ENCODE data around the gene CHRNA4.
A peak's percentile ranks its signal among the peaks of the same experiment; 100 is the strongest.

Gene CHRNA4

DNA sequence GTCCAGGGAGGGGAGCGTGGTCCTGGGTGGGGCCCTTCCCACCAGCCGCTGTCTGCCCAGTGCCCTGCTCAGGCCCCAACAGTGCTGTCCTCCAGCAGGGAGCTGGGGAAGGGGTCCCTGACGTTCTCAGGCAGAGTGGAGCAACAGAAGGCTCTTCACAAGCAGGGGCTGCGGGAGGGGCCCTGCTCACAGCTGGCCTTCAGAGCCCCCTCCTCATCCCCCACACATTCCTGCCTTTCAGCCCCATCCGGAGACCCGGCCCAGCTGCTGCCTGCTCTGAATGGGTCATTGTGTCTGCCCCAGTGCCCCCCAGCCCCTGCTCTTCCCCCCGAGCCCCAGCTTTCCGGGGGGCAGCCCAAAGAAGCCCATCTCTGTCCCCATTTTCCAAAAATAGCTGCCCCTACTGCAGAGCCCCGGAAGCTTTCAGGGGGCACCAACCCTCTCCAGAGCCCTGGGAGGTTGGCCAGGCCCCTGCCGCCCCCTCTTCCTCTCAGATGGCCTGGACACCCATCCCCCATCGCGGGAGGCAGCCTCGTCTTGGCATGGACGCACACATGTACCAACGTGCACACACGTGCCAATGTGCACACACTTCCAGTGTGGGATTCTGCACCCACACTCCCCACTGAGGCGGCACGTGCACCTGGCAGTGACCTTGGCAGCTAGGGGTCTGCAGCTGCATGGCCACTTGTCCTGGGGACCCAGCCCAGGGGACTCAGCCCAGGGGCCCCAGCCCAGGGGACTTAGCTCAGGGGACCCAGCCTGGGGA, 64.4 kb downstream of the CHRNA4 start:
- H3K9ac ChIP-seq (ENCODE audit: low read depth, low read length) = no peak overlapping the region
- no peaks in the 10 kb centered on the region for H3K9me3 ChIP-seq (ENCODE audit: insufficient read depth, low read depth, low read length)
- H3K27ac ChIP-seq (ENCODE audit: low read length) = no peak overlapping the region
- peaks cover 6% of the 10 kb centered on the region; the same call in 1 of the 2 replicates for H3K4me1 ChIP-seq (ENCODE audit: insufficient read depth, low read length)
- no peaks in the 10 kb centered on the region for H3K36me3 ChIP-seq (ENCODE audit: insufficient read depth, low read depth, low read length)
- peaks cover 20% of the 10 kb centered on the region for H3K27me3 ChIP-seq (ENCODE audit: insufficient read depth, low read length)
- H3K4me3 ChIP-seq (ENCODE audit: low read length) = no peak overlapping the region

DNA sequence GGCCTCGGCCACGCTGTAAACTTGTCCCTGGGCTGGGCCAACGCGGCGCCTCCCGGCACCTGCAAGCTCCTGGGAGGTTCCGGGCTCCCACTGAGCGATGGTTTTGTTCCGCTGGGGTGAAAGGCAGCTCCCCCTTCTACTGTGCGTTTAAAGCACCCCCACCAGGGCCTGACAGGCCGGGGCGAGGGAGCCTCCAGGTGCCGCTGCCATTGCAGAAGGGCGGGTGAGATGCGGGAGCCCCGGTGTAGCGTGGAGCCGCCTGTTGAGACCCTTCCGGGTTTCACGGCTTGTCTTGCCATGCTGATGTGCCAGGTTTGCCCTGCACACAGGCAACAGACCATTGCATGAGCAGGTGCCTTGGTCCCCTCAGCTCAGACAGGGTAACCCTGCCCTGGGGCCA, 65.3 kb downstream of the CHRNA4 start:
- H3K9me3 ChIP-seq (ENCODE audit: insufficient read depth, low read depth, low read length) = no peaks in the 10 kb centered on the region
- peaks cover 20% of the 10 kb centered on the region for H3K27me3 ChIP-seq (ENCODE audit: insufficient read depth, low read length)
- peak overlapping the region; percentile 48; the same call in 1 of the 2 replicates for H3K4me3 ChIP-seq (ENCODE audit: low read length)
- no peaks in the 10 kb centered on the region for H3K36me3 ChIP-seq (ENCODE audit: insufficient read depth, low read depth, low read length)
- no peak overlapping the region for H3K9ac ChIP-seq (ENCODE audit: low read depth, low read length)
- H3K4me1 ChIP-seq (ENCODE audit: insufficient read depth, low read length) = peaks cover 6% of the 10 kb centered on the region; the same call in 1 of the 2 replicates
- no peak overlapping the region for H3K27ac ChIP-seq (ENCODE audit: low read length)

DNA sequence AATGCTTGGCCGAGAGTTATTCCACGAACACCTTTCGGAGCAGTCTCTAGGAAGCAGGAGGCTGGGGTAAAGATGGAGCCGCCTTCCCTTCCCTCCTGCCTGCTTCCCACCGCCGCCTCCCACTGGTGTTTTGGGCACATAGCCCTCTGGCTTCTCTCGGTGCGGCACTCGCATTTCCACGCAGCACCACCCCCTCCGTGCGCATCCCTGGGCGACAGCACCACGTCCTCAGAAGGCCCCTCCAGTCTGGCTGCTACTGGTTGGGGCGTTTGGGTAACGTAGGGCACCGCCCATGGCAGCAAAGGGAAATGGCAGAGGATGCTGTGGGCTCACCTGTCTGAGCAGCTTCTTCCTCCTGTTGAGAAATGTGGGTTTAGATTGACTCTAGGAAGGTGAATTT, 65.7 kb downstream of the CHRNA4 start:
- Histone ChIP-seq H3K36me3 (ENCODE audit: insufficient read depth, low read depth, low read length) (no peaks in the 10 kb centered on the region), H3K27me3 (ENCODE audit: insufficient read depth, low read length) (peaks cover 20% of the 10 kb centered on the region), H3K27ac (ENCODE audit: low read length) (no peak overlapping the region), H3K9ac (ENCODE audit: low read depth, low read length) (no peak overlapping the region), H3K4me1 (ENCODE audit: insufficient read depth, low read length) (peaks cover 6% of the 10 kb centered on the region; the same call in 1 of the 2 replicates), H3K4me3 (ENCODE audit: low read length) (peak overlapping the region; percentile 48; the same call in 1 of the 2 replicates), H3K9me3 (ENCODE audit: insufficient read depth, low read depth, low read length) (no peaks in the 10 kb centered on the region)

DNA sequence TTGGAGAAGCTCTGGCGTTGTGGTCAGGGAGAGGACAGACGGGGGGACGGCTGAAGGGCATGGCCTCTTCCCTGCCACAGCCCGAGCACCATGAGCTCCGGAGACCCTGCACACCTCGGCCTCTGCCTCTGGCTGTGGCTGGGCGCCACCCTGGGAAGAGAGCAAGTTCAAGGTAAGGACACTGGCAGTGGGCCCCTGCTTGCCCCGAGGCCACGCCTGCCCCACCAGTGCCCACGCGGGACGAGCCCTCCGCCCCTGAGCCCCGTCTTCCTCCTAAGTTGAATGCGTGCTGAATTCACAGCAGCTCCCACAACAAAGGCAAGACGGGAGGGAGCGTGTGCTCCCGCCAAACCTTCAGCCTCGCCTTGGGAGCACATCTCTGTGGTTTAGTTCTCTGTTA, 66.1 kb downstream of the CHRNA4 start:
- Histone ChIP-seq H3K36me3 (ENCODE audit: insufficient read depth, low read depth, low read length) (no peaks in the 10 kb centered on the region), H3K4me3 (ENCODE audit: low read length) (peak overlapping the region; percentile 48; the same call in 1 of the 2 replicates), H3K9me3 (ENCODE audit: insufficient read depth, low read depth, low read length) (no peaks in the 10 kb centered on the region), H3K27me3 (ENCODE audit: insufficient read depth, low read length) (peaks cover 20% of the 10 kb centered on the region), H3K9ac (ENCODE audit: low read depth, low read length) (no peak overlapping the region), H3K4me1 (ENCODE audit: insufficient read depth, low read length) (peaks cover 6% of the 10 kb centered on the region; the same call in 1 of the 2 replicates), H3K27ac (ENCODE audit: low read length) (no peak overlapping the region)

DNA sequence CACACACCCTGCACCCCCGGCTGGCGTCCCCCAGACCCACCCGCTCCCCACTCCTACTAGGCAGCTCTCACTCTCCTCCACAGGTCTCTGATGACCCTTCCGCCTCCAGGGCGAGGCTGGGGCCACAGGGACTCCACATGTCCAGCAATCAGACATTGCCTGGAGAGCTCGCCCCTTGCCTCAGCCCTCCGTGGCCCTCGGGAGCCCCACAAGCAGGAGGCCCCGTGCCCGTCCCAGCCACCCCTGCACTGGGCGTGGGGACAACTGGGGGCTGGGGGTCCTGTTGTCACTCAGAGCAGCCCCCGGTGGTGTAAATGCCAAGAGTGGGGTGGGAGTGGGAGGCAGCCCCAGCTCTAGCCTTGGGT, 66.6 kb downstream of the CHRNA4 start:
- no peak overlapping the region for H3K27ac ChIP-seq (ENCODE audit: low read length)
- peaks cover 6% of the 10 kb centered on the region; the same call in 1 of the 2 replicates for H3K4me1 ChIP-seq (ENCODE audit: insufficient read depth, low read length)
- no peak overlapping the region for H3K4me3 ChIP-seq (ENCODE audit: low read length)
- H3K9me3 ChIP-seq (ENCODE audit: insufficient read depth, low read depth, low read length) = no peaks in the 10 kb centered on the region
- peaks cover 20% of the 10 kb centered on the region for H3K27me3 ChIP-seq (ENCODE audit: insufficient read depth, low read length)
- H3K9ac ChIP-seq (ENCODE audit: low read depth, low read length) = no peak overlapping the region
- H3K36me3 ChIP-seq (ENCODE audit: insufficient read depth, low read depth, low read length) = no peaks in the 10 kb centered on the region

DNA sequence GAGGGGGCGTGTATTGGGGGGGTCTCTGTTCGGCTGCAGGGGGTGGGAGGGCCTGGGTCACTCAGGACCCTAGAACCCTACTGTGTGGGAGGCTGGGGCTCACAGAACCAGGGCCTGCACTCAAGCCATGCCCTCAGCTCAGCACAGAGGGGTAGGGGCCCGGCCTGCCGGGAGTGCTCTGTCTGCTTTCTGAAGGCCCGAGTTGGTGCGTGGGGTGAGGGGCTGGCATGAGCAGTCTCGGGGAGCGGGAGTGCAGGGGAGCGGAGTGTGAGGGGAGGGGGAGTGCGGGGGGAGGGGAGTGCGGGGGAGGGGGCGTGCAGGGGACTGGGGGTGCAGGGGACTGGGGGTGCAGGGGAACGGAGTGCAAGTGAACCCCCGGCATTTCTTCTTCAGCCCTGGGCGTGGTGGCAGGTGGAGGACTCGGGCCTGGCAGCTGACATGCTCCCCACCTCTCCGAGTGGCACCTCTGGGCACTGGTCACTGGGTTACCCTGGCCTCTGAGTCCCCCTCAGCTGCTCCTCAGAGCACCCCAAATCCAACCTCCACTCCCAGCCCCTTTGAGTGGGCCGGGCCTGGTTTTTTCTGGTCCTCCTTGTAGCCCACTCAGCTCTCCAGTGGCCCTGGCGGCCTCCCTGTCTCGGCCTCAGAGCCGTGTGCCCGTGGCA, 67.1 kb downstream of the CHRNA4 start:
- Histone ChIP-seq H3K27me3 (ENCODE audit: insufficient read depth, low read length) (peaks cover 20% of the 10 kb centered on the region), H3K9ac (ENCODE audit: low read depth, low read length) (no peak overlapping the region), H3K4me3 (ENCODE audit: low read length) (no peak overlapping the region), H3K9me3 (ENCODE audit: insufficient read depth, low read depth, low read length) (no peaks in the 10 kb centered on the region), H3K4me1 (ENCODE audit: insufficient read depth, low read length) (peaks cover 6% of the 10 kb centered on the region; the same call in 1 of the 2 replicates), H3K27ac (ENCODE audit: low read length) (no peak overlapping the region), H3K36me3 (ENCODE audit: insufficient read depth, low read depth, low read length) (peaks cover 4% of the 10 kb centered on the region; the same call in 1 of the 2 replicates)

DNA sequence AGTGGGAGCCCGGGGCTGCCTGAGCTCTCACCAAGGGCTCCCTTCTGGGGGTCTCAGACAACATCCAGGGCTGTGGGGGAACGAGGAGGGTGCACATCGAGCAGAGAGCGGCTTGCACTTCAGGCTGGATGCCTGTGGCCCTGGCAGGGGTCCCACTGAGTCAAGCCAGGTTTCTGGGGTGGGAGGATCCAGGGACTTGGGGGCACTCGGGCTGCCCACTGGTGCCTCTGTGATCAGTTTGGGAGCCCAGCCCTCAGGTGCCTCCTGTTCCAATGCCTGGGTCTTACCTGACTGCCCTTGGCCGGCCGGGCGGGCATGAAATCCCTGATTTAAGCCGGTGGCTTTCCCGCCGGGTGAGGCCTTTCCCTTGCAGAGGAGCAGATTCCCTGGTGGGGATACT, 67.7 kb downstream of the CHRNA4 start:
- Histone ChIP-seq H3K27ac (ENCODE audit: low read length) (no peak overlapping the region), H3K4me1 (ENCODE audit: insufficient read depth, low read length) (peaks cover 6% of the 10 kb centered on the region; the same call in 1 of the 2 replicates), H3K9ac (ENCODE audit: low read depth, low read length) (no peak overlapping the region), H3K4me3 (ENCODE audit: low read length) (no peak overlapping the region), H3K9me3 (ENCODE audit: insufficient read depth, low read depth, low read length) (no peaks in the 10 kb centered on the region), H3K36me3 (ENCODE audit: insufficient read depth, low read depth, low read length) (peaks cover 9% of the 10 kb centered on the region; the same call in 1 of the 2 replicates), H3K27me3 (ENCODE audit: insufficient read depth, low read length) (peaks cover 20% of the 10 kb centered on the region)

Measured in iPS-20b (cell line).